Ishikawa (cell line): ENCODE results near the gene ID3.

Experiments used
- CEBPB ChIP-seq: IDR thresholded peaks from 2 replicates; pipeline ENCODE4 v1.6.1; 2012
- CREB1 ChIP-seq: IDR thresholded peaks from 2 replicates; pipeline ENCODE4 v1.6.1; 2012; ENCODE audit warnings: low read depth
- EGR1 ChIP-seq: IDR thresholded peaks from 2 replicates; pipeline ENCODE4 v1.6.1; 2012
- EP300 ChIP-seq: IDR thresholded peaks from 2 replicates; pipeline ENCODE4 v1.6.1; 2012; ENCODE audit warnings: borderline replicate concordance
- FOXM1 ChIP-seq: IDR thresholded peaks from 2 replicates; pipeline ENCODE4 v1.6.1; 2012; ENCODE audit warnings: low read depth, borderline replicate concordance
- NFIC ChIP-seq: IDR thresholded peaks from 2 replicates; pipeline ENCODE4 v1.6.1; 2012
- RAD21 ChIP-seq: IDR thresholded peaks from 2 replicates; pipeline ENCODE4 v1.6.1; 2012; ENCODE audit warnings: low read depth
- TAF1 ChIP-seq: IDR thresholded peaks from 2 replicates; pipeline ENCODE4 v1.6.1; 2012; ENCODE audit warnings: low read depth, mild to moderate bottlenecking
- TCF12 ChIP-seq: IDR thresholded peaks from 2 replicates; pipeline ENCODE4 v1.6.1; 2012; ENCODE audit warnings: low read depth
- TEAD4 ChIP-seq: IDR thresholded peaks from 2 replicates; pipeline ENCODE4 v1.6.1; 2012
- YY1 ChIP-seq: IDR thresholded peaks from 2 replicates; pipeline ENCODE4 v1.6.1; 2012; ENCODE audit warnings: low read depth
- ZBTB7A ChIP-seq: IDR thresholded peaks from 2 replicates; pipeline ENCODE4 v1.6.1; 2012; ENCODE audit warnings: low read depth
- TF ChIP-seq, protein P1 (sequence below): IDR thresholded peaks from 2 replicates; pipeline ENCODE4 v1.6.1; 2012; ENCODE audit warnings: low read depth, mild to moderate bottlenecking
- TF ChIP-seq, protein P2 (sequence below): IDR thresholded peaks from 2 replicates; pipeline ENCODE4 v1.6.1; 2012
- TF ChIP-seq, protein P3 (sequence below): IDR thresholded peaks from 2 replicates; pipeline ENCODE4 v1.6.1; 2012

ID3 gene

GRCh38 chr1:23581219-23581618 lies 21.9 kb upstream of the ID3 start:
- TF ChIP-seq TCF12 (no peak), YY1 (no peak), CEBPB (no peak), EGR1 (no peak), CREB1 (no peak), TEAD4 (no peak)
- TF ChIP-seq, protein P1, sequence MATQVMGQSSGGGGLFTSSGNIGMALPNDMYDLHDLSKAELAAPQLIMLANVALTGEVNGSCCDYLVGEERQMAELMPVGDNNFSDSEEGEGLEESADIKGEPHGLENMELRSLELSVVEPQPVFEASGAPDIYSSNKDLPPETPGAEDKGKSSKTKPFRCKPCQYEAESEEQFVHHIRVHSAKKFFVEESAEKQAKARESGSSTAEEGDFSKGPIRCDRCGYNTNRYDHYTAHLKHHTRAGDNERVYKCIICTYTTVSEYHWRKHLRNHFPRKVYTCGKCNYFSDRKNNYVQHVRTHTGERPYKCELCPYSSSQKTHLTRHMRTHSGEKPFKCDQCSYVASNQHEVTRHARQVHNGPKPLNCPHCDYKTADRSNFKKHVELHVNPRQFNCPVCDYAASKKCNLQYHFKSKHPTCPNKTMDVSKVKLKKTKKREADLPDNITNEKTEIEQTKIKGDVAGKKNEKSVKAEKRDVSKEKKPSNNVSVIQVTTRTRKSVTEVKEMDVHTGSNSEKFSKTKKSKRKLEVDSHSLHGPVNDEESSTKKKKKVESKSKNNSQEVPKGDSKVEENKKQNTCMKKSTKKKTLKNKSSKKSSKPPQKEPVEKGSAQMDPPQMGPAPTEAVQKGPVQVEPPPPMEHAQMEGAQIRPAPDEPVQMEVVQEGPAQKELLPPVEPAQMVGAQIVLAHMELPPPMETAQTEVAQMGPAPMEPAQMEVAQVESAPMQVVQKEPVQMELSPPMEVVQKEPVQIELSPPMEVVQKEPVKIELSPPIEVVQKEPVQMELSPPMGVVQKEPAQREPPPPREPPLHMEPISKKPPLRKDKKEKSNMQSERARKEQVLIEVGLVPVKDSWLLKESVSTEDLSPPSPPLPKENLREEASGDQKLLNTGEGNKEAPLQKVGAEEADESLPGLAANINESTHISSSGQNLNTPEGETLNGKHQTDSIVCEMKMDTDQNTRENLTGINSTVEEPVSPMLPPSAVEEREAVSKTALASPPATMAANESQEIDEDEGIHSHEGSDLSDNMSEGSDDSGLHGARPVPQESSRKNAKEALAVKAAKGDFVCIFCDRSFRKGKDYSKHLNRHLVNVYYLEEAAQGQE: no peak

- TF ChIP-seq TCF12: no peak
- TF ChIP-seq FOXM1: no peak
- no peak for TF ChIP-seq NFIC
- no peak for TF ChIP-seq RAD21
- no peak for TF ChIP-seq TEAD4
- no peak for TF ChIP-seq ZBTB7A
- TF ChIP-seq, protein P2, sequence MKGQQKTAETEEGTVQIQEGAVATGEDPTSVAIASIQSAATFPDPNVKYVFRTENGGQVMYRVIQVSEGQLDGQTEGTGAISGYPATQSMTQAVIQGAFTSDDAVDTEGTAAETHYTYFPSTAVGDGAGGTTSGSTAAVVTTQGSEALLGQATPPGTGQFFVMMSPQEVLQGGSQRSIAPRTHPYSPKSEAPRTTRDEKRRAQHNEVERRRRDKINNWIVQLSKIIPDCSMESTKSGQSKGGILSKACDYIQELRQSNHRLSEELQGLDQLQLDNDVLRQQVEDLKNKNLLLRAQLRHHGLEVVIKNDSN: no peak
- no peak for TF ChIP-seq TAF1
- TF ChIP-seq YY1: no peak
- TF ChIP-seq CEBPB: no peak
- TF ChIP-seq EGR1: no peak
Observed at GRCh38 chr1:23578997-23579363, 19.7 kb upstream of the ID3 start.

DNA sequence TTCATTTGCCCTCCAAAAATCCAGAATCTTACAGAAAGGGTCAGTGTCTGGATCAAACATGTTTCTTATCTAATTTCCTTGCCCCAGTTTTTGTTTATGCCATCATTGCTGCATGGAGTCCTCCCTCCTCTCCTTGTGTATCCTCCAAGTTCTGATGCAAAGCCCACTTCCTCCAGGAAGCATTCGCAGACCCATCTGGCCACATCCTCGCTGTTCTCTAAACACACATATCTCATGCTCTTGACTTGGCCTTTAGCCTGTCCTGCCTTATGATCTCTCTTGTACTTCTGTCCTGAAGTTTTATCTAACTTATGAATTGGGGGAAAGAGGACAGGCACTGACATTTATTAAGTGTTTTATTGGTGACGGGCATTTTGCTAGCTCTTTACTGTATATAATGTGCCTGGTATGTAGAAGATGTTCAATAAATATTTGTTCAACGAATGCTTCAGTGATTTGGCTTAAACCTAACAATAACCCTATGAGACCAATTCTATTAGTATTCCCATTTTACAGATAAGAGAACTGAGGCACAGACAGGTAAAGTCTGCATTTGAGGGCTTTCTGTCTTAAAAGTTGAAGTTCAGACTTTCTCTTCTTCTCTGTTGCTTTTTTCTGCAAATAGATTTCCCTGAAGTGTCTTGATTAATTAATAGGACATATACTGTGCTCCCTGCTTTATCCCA lies 19.2 kb upstream of the ID3 start:
- TF ChIP-seq EGR1: no peak
- no peak for TF ChIP-seq ZBTB7A
- no peak for TF ChIP-seq CREB1
- TF ChIP-seq, protein P3, sequence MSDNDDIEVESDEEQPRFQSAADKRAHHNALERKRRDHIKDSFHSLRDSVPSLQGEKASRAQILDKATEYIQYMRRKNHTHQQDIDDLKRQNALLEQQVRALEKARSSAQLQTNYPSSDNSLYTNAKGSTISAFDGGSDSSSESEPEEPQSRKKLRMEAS: no peak
- TF ChIP-seq, protein P1: no peak
- TF ChIP-seq FOXM1: no peak
- TF ChIP-seq, protein P2: no peak
- TF ChIP-seq YY1: no peak
- no peak for TF ChIP-seq TCF12

- TF ChIP-seq TCF12: no peak
- TF ChIP-seq TAF1: no peak
- no peak for TF ChIP-seq FOXM1
- TF ChIP-seq, protein P1: no peak
- TF ChIP-seq EGR1: no peak
- no peak for TF ChIP-seq ZBTB7A
- TF ChIP-seq, protein P2: no peak
- TF ChIP-seq NFIC: no peak
- TF ChIP-seq RAD21: no peak
- no peak for TF ChIP-seq CREB1
- TF ChIP-seq YY1: no peak
- TF ChIP-seq, protein P3: no peak
- no peak for TF ChIP-seq EP300
- no peak for TF ChIP-seq CEBPB
- TF ChIP-seq TEAD4: no peak
Observed at GRCh38 chr1:23577056-23578004, 18.0 kb upstream of the ID3 start.
